A673 (cell line): Measurements from ENCODE around the gene MICU1. TPM values are rescaled to one million over a fixed set of nuclear protein-coding genes. Genes with fewer than 3 reads are reported as not detected.

ENCODE experiments used
- BruUV-seq: library from RNA; stranded (reverse); fragments of 400-500 nt; replicated peaks from 2 replicates; lab custom pipeline; 2021; lab: Mats Ljungman, UMichigan
- CTCF ChIA-PET: fragments of 300-600 bp; sonication (Branson Sonifier 250); formaldehyde crosslinking; loops from one replicate; lab custom pipeline; 2022; ENCODE audit warnings: antibody characterized with exemption; lab: Charles Lee
- POLR2A ChIA-PET: fragments of 300-600 bp; sonication (Branson Sonifier 250); formaldehyde crosslinking; loops from one replicate; lab custom pipeline; 2022; ENCODE audit warnings: antibody characterized with exemption; ENCODE audit not compliant: low non-redundant PET; lab: Charles Lee
- DNase-seq: peaks from one replicate; pipeline ENCODE4 v3.0.0-alpha.2; 2015; ENCODE audit warnings: low spot score
- H3K27ac ChIP-seq: fragments of 200-600 bp; sonication (generic); 2 replicates; pipeline ENCODE4 v1.5.1; 2016; ENCODE audit warnings: mixed run types, low read depth, mild to moderate bottlenecking, mixed read lengths, antibody characterized with exemption, low read length; ENCODE audit not compliant: poor library complexity, severe bottlenecking
- H3K27me3 ChIP-seq: fragments of 200-600 bp; sonication (generic); replicated peaks from 2 replicates; pipeline ENCODE4 v1.6.1; 2017; ENCODE audit warnings: mixed run types, low read depth, mild to moderate bottlenecking, mixed read lengths, antibody characterized with exemption, low read length; ENCODE audit not compliant: insufficient read depth, poor library complexity
- H3K36me3 ChIP-seq: fragments of 200-600 bp; sonication (generic); 2 replicates; pipeline ENCODE4 v1.6.1; 2016; ENCODE audit warnings: mixed run types, mild to moderate bottlenecking, mixed read lengths, antibody characterized with exemption, low read length; ENCODE audit not compliant: insufficient read depth, poor library complexity, severe bottlenecking
- H3K4me1 ChIP-seq: fragments of 200-600 bp; sonication (generic); 2 replicates; pipeline ENCODE4 v1.6.1; 2017; ENCODE audit warnings: mixed run types, mild to moderate bottlenecking, mixed read lengths, antibody characterized with exemption, low read length; ENCODE audit not compliant: insufficient read depth, poor library complexity, severe bottlenecking
- H3K4me3 ChIP-seq: fragments of 200-600 bp; sonication (generic); 2 replicates; pipeline ENCODE4 v1.5.1; 2016; ENCODE audit warnings: low read depth, mixed run types, mild to moderate bottlenecking, mixed read lengths, low read length; ENCODE audit not compliant: poor library complexity, severe bottlenecking
- H3K9me3 ChIP-seq: fragments of 200-600 bp; sonication (generic); 2 replicates; pipeline ENCODE4 v1.6.1; 2016; ENCODE audit warnings: mixed run types, low read depth, mild to moderate bottlenecking, mixed read lengths, antibody characterized with exemption, low read length; ENCODE audit not compliant: poor library complexity, severe bottlenecking
- EZH2 ChIP-seq: fragments of 200-600 bp; sonication (generic); IDR thresholded peaks from 2 replicates; pipeline ENCODE4 v1.6.1; 2017; ENCODE audit warnings: borderline replicate concordance, low read depth, mild to moderate bottlenecking, mixed read lengths, antibody characterized with exemption, low read length; ENCODE audit not compliant: poor library complexity, severe bottlenecking
- intact Hi-C: fragments of 100-400 bp; cut with micrococcal nuclease; formaldehyde crosslinking; loops from one replicate; pipeline ENCODE4 v1.10.0; 2022; ENCODE audit not compliant: unreplicated experiment
- total RNA-seq: library from RNA; stranded (reverse); gene quantifications from 2 replicates; pipeline ENCODE4 v1.2.3, GENCODE V29; 2021
- TF ChIP-seq, protein P1 (sequence below): fragments of 300-800, 200-600 bp; sonication (generic); conservative IDR thresholded peaks from 2 replicates; pipeline ENCODE4 v1.5.1; 2017; ENCODE audit warnings: low read depth, mild to moderate bottlenecking, antibody characterized with exemption, low read length, moderate library complexity, mixed read lengths

The MICU1 gene
- total RNA-seq, 1 experiment from 2014 or later, result 37.7 TPM

DNA sequence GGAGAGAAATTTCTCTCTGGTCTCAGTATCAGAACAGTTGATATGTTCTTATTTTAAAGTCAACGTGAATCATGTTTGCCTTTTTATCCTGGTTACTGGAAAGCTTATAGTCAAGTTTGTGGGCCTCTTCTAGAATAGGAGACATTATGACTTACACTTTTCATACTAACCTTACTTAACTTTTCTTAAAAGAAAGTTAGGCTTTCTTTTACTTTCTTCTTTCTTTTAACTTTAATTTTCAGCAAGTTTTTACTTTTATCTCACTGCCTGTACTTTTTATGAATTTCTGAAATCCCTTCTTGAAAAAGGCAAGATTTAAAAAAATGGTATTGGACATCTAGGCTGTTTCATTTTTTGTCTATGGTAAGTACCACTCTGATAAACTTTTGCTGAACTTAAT is 195.9 kb downstream of the MICU1 start:
- POLR2A ChIA-PET, result no interaction called here
- CTCF ChIA-PET, result no interaction called here
- DNase-seq, result no peak
- H3K36me3 ChIP-seq, result no peaks in the 10 kb centered on the region
- H3K4me1 ChIP-seq, result no peaks in the 10 kb centered on the region
- no peaks in the 10 kb centered on the region for H3K27me3 ChIP-seq
- TF ChIP-seq EZH2, result no peak
- TF ChIP-seq, protein P1, sequence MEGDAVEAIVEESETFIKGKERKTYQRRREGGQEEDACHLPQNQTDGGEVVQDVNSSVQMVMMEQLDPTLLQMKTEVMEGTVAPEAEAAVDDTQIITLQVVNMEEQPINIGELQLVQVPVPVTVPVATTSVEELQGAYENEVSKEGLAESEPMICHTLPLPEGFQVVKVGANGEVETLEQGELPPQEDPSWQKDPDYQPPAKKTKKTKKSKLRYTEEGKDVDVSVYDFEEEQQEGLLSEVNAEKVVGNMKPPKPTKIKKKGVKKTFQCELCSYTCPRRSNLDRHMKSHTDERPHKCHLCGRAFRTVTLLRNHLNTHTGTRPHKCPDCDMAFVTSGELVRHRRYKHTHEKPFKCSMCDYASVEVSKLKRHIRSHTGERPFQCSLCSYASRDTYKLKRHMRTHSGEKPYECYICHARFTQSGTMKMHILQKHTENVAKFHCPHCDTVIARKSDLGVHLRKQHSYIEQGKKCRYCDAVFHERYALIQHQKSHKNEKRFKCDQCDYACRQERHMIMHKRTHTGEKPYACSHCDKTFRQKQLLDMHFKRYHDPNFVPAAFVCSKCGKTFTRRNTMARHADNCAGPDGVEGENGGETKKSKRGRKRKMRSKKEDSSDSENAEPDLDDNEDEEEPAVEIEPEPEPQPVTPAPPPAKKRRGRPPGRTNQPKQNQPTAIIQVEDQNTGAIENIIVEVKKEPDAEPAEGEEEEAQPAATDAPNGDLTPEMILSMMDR, result no peak
- H3K27ac ChIP-seq, result no peak overlapping the region
- no TSS peak for BruUV-seq
- intact Hi-C loops, result no loop called here
- H3K4me3 ChIP-seq, result no peak overlapping the region
- no peaks in the 10 kb centered on the region for H3K9me3 ChIP-seq

DNA sequence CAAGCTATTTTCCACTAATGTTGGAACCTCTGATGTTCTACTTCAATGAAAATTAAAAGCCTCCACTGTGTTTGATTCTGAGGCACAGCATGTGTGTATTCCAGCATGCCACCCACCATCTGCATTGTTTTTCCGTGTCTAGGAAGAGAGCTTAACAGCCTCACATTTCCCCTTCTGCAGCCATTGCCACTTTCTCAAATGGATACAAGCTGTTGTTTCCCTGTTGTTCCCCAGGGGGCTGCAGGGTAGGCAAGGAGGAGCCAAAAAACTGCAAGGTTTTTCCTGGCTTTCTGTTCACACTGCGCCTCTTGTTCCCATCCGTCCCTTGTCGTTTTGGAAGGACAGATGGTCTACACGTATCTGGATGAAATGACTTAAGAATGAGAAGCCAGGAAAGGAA is 198.9 kb downstream of the MICU1 start:
- ChIA-PET CTCF (no interaction called here), POLR2A (no interaction called here)
- H3K4me3 ChIP-seq, result no peak overlapping the region
- H3K36me3 ChIP-seq, result no peaks in the 10 kb centered on the region
- TF ChIP-seq, protein P1, result no peak
- H3K27ac ChIP-seq, result no peak overlapping the region
- no peaks in the 10 kb centered on the region for H3K4me1 ChIP-seq
- peak; percentile 69 for DNase-seq
- H3K27me3 ChIP-seq, result no peaks in the 10 kb centered on the region
- H3K9me3 ChIP-seq, result no peaks in the 10 kb centered on the region
- intact Hi-C loops, result no loop called here
- no TSS peak for BruUV-seq

DNA sequence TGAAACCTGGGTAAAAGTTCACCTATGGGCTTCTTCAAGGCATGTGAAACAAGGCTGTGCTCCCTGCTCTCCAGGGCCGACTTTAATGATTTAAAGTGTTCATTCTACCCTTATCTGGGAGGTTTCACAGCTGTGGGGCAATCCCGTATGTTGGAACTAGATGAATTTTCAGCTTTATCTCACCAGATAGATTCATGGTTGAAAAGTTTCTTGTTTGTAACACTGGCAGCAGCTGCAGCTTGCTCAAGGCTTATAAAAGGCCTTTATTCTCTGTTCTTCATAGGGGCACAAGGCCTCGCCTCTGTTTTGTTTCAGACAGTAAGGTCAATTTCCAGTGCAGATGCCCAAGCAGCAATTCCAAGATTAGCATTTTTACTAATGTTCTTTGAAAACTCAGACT is 200.7 kb downstream of the MICU1 start:
- no TSS peak for BruUV-seq
- Histone ChIP-seq H3K9me3 (no peaks in the 10 kb centered on the region), H3K4me1 (no peaks in the 10 kb centered on the region), H3K4me3 (no peak overlapping the region), H3K27me3 (no peaks in the 10 kb centered on the region), H3K36me3 (no peaks in the 10 kb centered on the region), H3K27ac (no peak overlapping the region)
- ChIA-PET CTCF (no interaction called here), POLR2A (interaction anchor here (0.6 kb wide), 1 partner anchor 41 kb away, joined by 3 read pairs; no protein-coding TSS in a partner anchor)
- intact Hi-C loops, result no loop called here
- no peak for DNase-seq
- TF ChIP-seq EZH2, result no peak
- TF ChIP-seq, protein P1, result no peak
